Neural cell (in vitro differentiated cells): Measurements from ENCODE around the gene PSMB10. TPM values are rescaled to one million over a fixed set of nuclear protein-coding genes. Genes with fewer than 3 reads are reported as not detected.

Source experiments
- H2AFZ ChIP-seq: fragments of 200-600, 300-800 bp; sonication (generic), shearing (Covaris generic); 2 replicates; pipeline ENCODE4 v1.6.0; 2014; ENCODE audit warnings: low read depth, mild to moderate bottlenecking, antibody characterized with exemption, low read length, moderate library complexity
- H3F3A ChIP-seq: fragments of 200-600 bp; shearing (Covaris generic); 2 replicates; pipeline ENCODE4 v1.6.1; 2016; ENCODE audit warnings: mild to moderate bottlenecking, moderate library complexity, mixed read lengths, antibody characterized with exemption, low read length; ENCODE audit not compliant: insufficient read depth, poor library complexity, severe bottlenecking
- H3K27ac ChIP-seq: fragments of 200-600, 300-800 bp; sonication (generic), shearing (Covaris generic); 2 replicates; pipeline ENCODE4 v1.5.1; 2014; ENCODE audit warnings: mild to moderate bottlenecking, low read length, moderate library complexity
- H3K27me3 ChIP-seq: fragments of 300-800, 200-600 bp; sonication (generic), shearing (Covaris generic); 2 replicates; pipeline ENCODE4 v1.6.0; 2014; ENCODE audit warnings: mild to moderate bottlenecking, low read depth, low read length, moderate library complexity; ENCODE audit not compliant: insufficient read depth
- H3K36me3 ChIP-seq: fragments of 300-800, 200-600 bp; sonication (generic), shearing (Covaris generic); 2 replicates; pipeline ENCODE4 v1.5.1; 2014; ENCODE audit warnings: mild to moderate bottlenecking, antibody characterized with exemption, low read length, moderate library complexity; ENCODE audit not compliant: insufficient read depth
- H3K4me2 ChIP-seq: fragments of 300-800, 200-600 bp; sonication (generic), shearing (Covaris generic); 2 replicates; pipeline ENCODE4 v1.6.0; 2014; ENCODE audit warnings: mild to moderate bottlenecking, low read length
- H3K4me3 ChIP-seq: fragments of 300-800, 200-600 bp; sonication (generic), shearing (Covaris generic); 2 replicates; pipeline ENCODE4 v1.5.1; 2014; ENCODE audit warnings: mild to moderate bottlenecking, low read length, moderate library complexity
- H3K79me2 ChIP-seq: fragments of 200-600 bp; shearing (Covaris generic); replicated peaks from 2 replicates; pipeline ENCODE4 v1.6.0; 2014; ENCODE audit warnings: mild to moderate bottlenecking, low read length, moderate library complexity; ENCODE audit not compliant: insufficient read depth
- H3K9ac ChIP-seq: fragments of 300-800, 200-600 bp; sonication (generic), shearing (Covaris generic); 2 replicates; pipeline ENCODE4 v1.6.1; 2016; ENCODE audit warnings: mild to moderate bottlenecking, low read length, mixed read lengths
- H3K9me2 ChIP-seq: fragments of 200-600 bp; shearing (Covaris generic); 2 replicates; pipeline ENCODE4 v1.6.1; 2016; ENCODE audit warnings: mild to moderate bottlenecking, low read length, mixed read lengths; ENCODE audit not compliant: insufficient read depth
- H3K9me3 ChIP-seq: fragments of 200-600, 300-800 bp; sonication (generic), shearing (Covaris generic); 2 replicates; pipeline ENCODE4 v1.6.1; 2016; ENCODE audit warnings: mild to moderate bottlenecking, mixed run types, low read length, moderate library complexity, mixed read lengths
- H4K20me1 ChIP-seq: fragments of 200-600 bp; shearing (Covaris generic); 2 replicates; pipeline ENCODE4 v1.6.1; 2016; ENCODE audit warnings: mild to moderate bottlenecking, mixed run types; ENCODE audit not compliant: insufficient read depth
- EP300 ChIP-seq: fragments of 450-650 bp; conservative IDR thresholded peaks from 2 replicates; pipeline ENCODE4 v1.6.1; 2014; ENCODE audit warnings: antibody characterized with exemption, mild to moderate bottlenecking, moderate library complexity; ENCODE audit not compliant: poor library complexity, severe bottlenecking
- EZH2 ChIP-seq: fragments of 200-600, 300-800 bp; shearing (Covaris generic), sonication (generic); IDR thresholded peaks from 2 replicates; pipeline ENCODE4 v1.6.1; 2014; ENCODE audit warnings: antibody characterized with exemption, low read length, borderline replicate concordance, mild to moderate bottlenecking; ENCODE audit not compliant: insufficient read depth, poor library complexity, severe bottlenecking
- MXI1 ChIP-seq: fragments of 450-650 bp; conservative IDR thresholded peaks from 2 replicates; pipeline ENCODE4 v1.6.1; 2014; ENCODE audit warnings: antibody characterized with exemption, mild to moderate bottlenecking; ENCODE audit not compliant: poor library complexity, severe bottlenecking
- POLR2AphosphoS5 ChIP-seq: IDR thresholded peaks from 2 replicates; pipeline ENCODE4 v1.6.1; 2012
- RAD21 ChIP-seq: fragments of 450-650 bp; conservative IDR thresholded peaks from 2 replicates; pipeline ENCODE4 v1.6.1; 2014; ENCODE audit warnings: antibody characterized with exemption, mild to moderate bottlenecking, moderate library complexity
- SMC3 ChIP-seq: fragments of 450-650 bp; conservative IDR thresholded peaks from 2 replicates; pipeline ENCODE4 v1.6.1; 2014; ENCODE audit warnings: antibody characterized with exemption, mild to moderate bottlenecking, moderate library complexity; ENCODE audit not compliant: poor library complexity
- TAF1 ChIP-seq: IDR thresholded peaks from 2 replicates; pipeline ENCODE4 v1.6.1; 2012; ENCODE audit warnings: low read depth
- polyA plus RNA-seq: library from polyadenylated mRNA; depleted of rRNA; stranded (reverse); fragments of >200 nt; gene quantifications from 2 replicates; pipeline ENCODE4 v1.2.3, GENCODE V29; 2014
- TF ChIP-seq, protein P1 (sequence below): IDR thresholded peaks from 2 replicates; pipeline ENCODE4 v1.6.1; 2012; ENCODE audit warnings: borderline replicate concordance
- TF ChIP-seq, protein P2 (sequence below): fragments of 450-650 bp; IDR thresholded peaks from 2 replicates; pipeline ENCODE4 v1.5.1; 2014; ENCODE audit warnings: antibody characterized with exemption, mild to moderate bottlenecking, moderate library complexity; ENCODE audit not compliant: poor library complexity, severe bottlenecking

Gene PSMB10
- polyA plus RNA-seq, 1 donor from 2014 or later: 46.4 TPM

DNA sequence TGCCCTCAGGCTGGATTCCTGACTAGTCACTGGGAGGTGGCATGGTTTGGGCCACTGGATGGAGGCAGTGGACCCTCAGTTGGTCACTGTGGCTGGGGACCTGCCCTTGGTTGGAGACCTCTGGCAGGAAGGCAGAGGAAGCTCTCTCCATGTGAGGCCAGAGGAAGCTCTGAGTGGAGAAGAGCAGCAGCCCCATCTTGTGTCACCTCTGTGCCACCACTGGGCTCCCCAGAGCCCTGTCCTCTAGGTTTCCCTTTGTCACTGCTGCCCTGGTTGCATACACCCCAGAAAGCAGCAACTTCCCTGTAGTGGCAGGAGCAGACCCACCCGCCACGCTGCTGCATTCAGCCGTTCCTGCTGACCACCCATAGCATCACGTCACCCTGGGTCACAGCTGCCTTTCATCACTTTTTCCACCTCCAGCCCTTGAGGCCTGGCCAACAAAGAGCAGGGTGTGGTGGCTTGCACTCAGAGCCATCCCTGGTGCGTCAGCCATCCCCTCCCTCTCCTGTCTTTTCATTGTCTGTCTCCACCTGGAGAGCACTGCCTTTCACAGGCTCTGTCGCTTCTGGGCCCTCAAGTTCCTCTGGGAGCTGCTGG lies 16.9 kb downstream of the PSMB10 start:
- Histone ChIP-seq H3K9ac (no peak overlapping the region), H4K20me1 (no peaks in the 10 kb centered on the region), H3K27ac (no peak overlapping the region), H3K4me2 (no peak overlapping the region), H2AFZ (no peak overlapping the region), H3K79me2 (no peaks in the 10 kb centered on the region), H3K9me2 (no peaks in the 10 kb centered on the region), H3F3A (no peaks in the 10 kb centered on the region), H3K36me3 (no peaks in the 10 kb centered on the region), H3K4me3 (no peak overlapping the region), H3K27me3 (no peaks in the 10 kb centered on the region), H3K9me3 (no peaks in the 10 kb centered on the region)
- no peak for TF ChIP-seq TAF1
- no peak for TF ChIP-seq EZH2
- TF ChIP-seq SMC3: no peak
- no peak for TF ChIP-seq RAD21
- TF ChIP-seq EP300: no peak
- TF ChIP-seq, protein P1, sequence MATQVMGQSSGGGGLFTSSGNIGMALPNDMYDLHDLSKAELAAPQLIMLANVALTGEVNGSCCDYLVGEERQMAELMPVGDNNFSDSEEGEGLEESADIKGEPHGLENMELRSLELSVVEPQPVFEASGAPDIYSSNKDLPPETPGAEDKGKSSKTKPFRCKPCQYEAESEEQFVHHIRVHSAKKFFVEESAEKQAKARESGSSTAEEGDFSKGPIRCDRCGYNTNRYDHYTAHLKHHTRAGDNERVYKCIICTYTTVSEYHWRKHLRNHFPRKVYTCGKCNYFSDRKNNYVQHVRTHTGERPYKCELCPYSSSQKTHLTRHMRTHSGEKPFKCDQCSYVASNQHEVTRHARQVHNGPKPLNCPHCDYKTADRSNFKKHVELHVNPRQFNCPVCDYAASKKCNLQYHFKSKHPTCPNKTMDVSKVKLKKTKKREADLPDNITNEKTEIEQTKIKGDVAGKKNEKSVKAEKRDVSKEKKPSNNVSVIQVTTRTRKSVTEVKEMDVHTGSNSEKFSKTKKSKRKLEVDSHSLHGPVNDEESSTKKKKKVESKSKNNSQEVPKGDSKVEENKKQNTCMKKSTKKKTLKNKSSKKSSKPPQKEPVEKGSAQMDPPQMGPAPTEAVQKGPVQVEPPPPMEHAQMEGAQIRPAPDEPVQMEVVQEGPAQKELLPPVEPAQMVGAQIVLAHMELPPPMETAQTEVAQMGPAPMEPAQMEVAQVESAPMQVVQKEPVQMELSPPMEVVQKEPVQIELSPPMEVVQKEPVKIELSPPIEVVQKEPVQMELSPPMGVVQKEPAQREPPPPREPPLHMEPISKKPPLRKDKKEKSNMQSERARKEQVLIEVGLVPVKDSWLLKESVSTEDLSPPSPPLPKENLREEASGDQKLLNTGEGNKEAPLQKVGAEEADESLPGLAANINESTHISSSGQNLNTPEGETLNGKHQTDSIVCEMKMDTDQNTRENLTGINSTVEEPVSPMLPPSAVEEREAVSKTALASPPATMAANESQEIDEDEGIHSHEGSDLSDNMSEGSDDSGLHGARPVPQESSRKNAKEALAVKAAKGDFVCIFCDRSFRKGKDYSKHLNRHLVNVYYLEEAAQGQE: no peak

DNA sequence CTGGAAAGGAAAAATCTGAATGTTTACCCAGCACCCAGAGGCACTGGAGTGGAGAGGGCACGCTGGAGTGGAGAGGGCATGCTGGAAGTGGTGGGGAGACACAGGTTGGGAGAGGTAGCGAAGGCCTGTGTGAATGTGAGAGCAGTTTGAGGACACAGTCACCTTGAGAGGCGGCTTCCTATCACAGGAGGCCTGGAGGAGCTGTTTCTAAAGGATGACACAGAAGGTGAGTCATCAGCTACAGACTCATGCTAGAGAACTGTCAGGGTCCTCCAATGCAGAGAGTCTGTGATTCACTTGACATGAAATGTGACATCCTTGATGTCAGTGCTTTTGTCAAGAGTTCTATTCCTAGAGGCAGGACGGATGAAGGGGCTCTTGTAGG lies 18.8 kb downstream of the PSMB10 start:
- Histone ChIP-seq H3K4me2 (no peak overlapping the region), H4K20me1 (no peaks in the 10 kb centered on the region), H3K9me3 (no peaks in the 10 kb centered on the region), H3F3A (no peaks in the 10 kb centered on the region), H3K9me2 (no peaks in the 10 kb centered on the region), H3K4me3 (no peak overlapping the region), H3K79me2 (no peaks in the 10 kb centered on the region), H3K27me3 (no peaks in the 10 kb centered on the region), H3K36me3 (no peaks in the 10 kb centered on the region), H2AFZ (no peak overlapping the region), H3K9ac (no peak overlapping the region), H3K27ac (peak overlapping the region; percentile 28)
- TF ChIP-seq EP300 (no peak), TAF1 (no peak)

DNA sequence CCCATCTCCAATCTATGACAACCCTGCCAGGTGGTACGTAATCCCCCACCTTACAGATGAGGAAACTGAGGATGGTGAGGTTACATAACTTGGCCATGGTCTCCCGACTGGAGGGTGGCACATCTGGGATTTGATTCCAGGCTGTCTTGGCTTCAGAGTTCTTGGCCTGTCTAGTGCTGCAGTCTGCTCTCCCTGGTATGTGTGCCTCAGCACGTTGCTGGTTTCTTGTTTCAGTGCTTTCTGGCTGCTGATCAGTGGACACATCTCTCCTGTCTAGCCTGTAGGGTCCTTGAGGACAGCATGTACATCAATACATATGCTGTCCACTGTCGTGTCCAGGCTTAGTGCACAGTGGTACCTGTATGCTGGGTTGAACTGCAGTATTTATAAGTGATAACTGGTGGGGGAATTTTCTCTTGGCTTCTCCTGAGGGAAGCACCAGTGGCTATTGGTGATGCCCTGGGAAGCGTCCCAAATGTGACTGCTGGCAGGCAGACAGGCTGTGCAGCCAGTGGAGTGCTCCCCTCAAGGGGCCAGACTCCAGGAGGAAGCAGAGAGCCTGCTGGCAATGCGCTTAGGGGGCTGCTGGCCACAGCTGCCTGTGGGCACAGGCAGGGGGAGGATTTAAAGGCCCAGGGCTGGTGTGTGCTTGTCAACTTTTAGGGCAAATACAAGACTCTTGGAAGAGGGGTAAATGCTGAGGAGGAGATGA lies 19.4 kb downstream of the PSMB10 start:
- H3K79me2 ChIP-seq: no peaks in the 10 kb centered on the region
- no peak overlapping the region for H3K4me2 ChIP-seq
- TF ChIP-seq POLR2AphosphoS5 (no peak), EZH2 (no peak), RAD21 (no peak), EP300 (no peak), SMC3 (no peak), MXI1 (no peak), TAF1 (no peak)
- TF ChIP-seq, protein P2, sequence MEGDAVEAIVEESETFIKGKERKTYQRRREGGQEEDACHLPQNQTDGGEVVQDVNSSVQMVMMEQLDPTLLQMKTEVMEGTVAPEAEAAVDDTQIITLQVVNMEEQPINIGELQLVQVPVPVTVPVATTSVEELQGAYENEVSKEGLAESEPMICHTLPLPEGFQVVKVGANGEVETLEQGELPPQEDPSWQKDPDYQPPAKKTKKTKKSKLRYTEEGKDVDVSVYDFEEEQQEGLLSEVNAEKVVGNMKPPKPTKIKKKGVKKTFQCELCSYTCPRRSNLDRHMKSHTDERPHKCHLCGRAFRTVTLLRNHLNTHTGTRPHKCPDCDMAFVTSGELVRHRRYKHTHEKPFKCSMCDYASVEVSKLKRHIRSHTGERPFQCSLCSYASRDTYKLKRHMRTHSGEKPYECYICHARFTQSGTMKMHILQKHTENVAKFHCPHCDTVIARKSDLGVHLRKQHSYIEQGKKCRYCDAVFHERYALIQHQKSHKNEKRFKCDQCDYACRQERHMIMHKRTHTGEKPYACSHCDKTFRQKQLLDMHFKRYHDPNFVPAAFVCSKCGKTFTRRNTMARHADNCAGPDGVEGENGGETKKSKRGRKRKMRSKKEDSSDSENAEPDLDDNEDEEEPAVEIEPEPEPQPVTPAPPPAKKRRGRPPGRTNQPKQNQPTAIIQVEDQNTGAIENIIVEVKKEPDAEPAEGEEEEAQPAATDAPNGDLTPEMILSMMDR: no peak
- no peaks in the 10 kb centered on the region for H3K36me3 ChIP-seq
- H2AFZ ChIP-seq: no peak overlapping the region
- no peak overlapping the region for H3K4me3 ChIP-seq
- no peaks in the 10 kb centered on the region for H3K27me3 ChIP-seq
- no peak overlapping the region for H3K27ac ChIP-seq
- H3K9me3 ChIP-seq: no peaks in the 10 kb centered on the region
- no peak overlapping the region for H3K9ac ChIP-seq
- no peaks in the 10 kb centered on the region for H3K9me2 ChIP-seq
- no peaks in the 10 kb centered on the region for H4K20me1 ChIP-seq
- H3F3A ChIP-seq: no peaks in the 10 kb centered on the region
